DOHH2 (cell line): ENCODE data around the gene SPRING1.

Source experiments
- H3F3A ChIP-seq: fragments of 200-600 bp; sonication (generic), shearing (Covaris generic); 2 replicates; pipeline ENCODE4 v1.6.0; 2016; ENCODE audit warnings: antibody characterized with exemption, mild to moderate bottlenecking; ENCODE audit not compliant: control insufficient read depth, insufficient read depth
- H3K27ac ChIP-seq: fragments of 200-600 bp; sonication (generic); 2 replicates; pipeline ENCODE4 v1.5.1; 2014; ENCODE audit warnings: low read depth, mild to moderate bottlenecking, low read length, moderate library complexity
- H3K27me3 ChIP-seq: fragments of 200-600 bp; sonication (generic); 2 replicates; pipeline ENCODE4 v1.6.1; 2014; ENCODE audit warnings: mild to moderate bottlenecking, low read length, mixed read lengths; ENCODE audit not compliant: control insufficient read depth
- H3K36me3 ChIP-seq: fragments of 200-600 bp; sonication (generic); 2 replicates; pipeline ENCODE4 v1.6.1; 2014; ENCODE audit warnings: mild to moderate bottlenecking, low read length, moderate library complexity, mixed read lengths; ENCODE audit not compliant: control insufficient read depth
- H3K4me1 ChIP-seq: fragments of 200-600 bp; sonication (generic); 2 replicates; pipeline ENCODE4 v1.6.1; 2014; ENCODE audit warnings: mild to moderate bottlenecking, low read length, mixed read lengths; ENCODE audit not compliant: control insufficient read depth
- H3K4me2 ChIP-seq: fragments of 200-600 bp; sonication (generic); 2 replicates; pipeline ENCODE4 v1.6.0; 2014; ENCODE audit warnings: mild to moderate bottlenecking, low read length, moderate library complexity
- H3K4me3 ChIP-seq: fragments of 200-600 bp; sonication (generic); 2 replicates; pipeline ENCODE4 v1.5.1; 2014; ENCODE audit warnings: mild to moderate bottlenecking, low read length, mixed read lengths
- H3K79me2 ChIP-seq: fragments of 200-600 bp; sonication (generic); 2 replicates; pipeline ENCODE4 v1.6.1; 2014; ENCODE audit warnings: mild to moderate bottlenecking, low read length, mixed read lengths; ENCODE audit not compliant: control insufficient read depth
- H3K9me2 ChIP-seq: fragments of 200-600 bp; sonication (generic); replicated peaks from 2 replicates; pipeline ENCODE4 v1.6.1; 2014; ENCODE audit warnings: mild to moderate bottlenecking, low read length, mixed read lengths; ENCODE audit not compliant: control insufficient read depth
- H3K9me3 ChIP-seq: fragments of 200-600 bp; sonication (generic); 2 replicates; pipeline ENCODE4 v1.6.1; 2014; ENCODE audit warnings: antibody characterized with exemption, low read length, mixed read lengths; ENCODE audit not compliant: control insufficient read depth, insufficient read depth
- H4K20me1 ChIP-seq: fragments of 200-600 bp; sonication (generic); 2 replicates; pipeline ENCODE4 v1.6.0; 2014; ENCODE audit warnings: low read depth, mild to moderate bottlenecking, antibody characterized with exemption, low read length, moderate library complexity; ENCODE audit not compliant: control insufficient read depth, insufficient read depth
- EZH2phosphoT487 ChIP-seq: fragments of 200-600 bp; sonication (generic); IDR thresholded peaks from 2 replicates; pipeline ENCODE4 v1.6.1; 2017; ENCODE audit warnings: borderline replicate concordance, mild to moderate bottlenecking, antibody characterized with exemption, low read length, moderate library complexity, mixed read lengths
- TF ChIP-seq, protein P1 (sequence below): fragments of 200-600 bp; sonication (generic); IDR thresholded peaks from one replicate; pipeline ENCODE4 v1.5.1; 2014; ENCODE audit warnings: antibody characterized with exemption, mild to moderate bottlenecking, low read depth, low read length; ENCODE audit not compliant: poor library complexity, severe bottlenecking

SPRING1 gene

DNA sequence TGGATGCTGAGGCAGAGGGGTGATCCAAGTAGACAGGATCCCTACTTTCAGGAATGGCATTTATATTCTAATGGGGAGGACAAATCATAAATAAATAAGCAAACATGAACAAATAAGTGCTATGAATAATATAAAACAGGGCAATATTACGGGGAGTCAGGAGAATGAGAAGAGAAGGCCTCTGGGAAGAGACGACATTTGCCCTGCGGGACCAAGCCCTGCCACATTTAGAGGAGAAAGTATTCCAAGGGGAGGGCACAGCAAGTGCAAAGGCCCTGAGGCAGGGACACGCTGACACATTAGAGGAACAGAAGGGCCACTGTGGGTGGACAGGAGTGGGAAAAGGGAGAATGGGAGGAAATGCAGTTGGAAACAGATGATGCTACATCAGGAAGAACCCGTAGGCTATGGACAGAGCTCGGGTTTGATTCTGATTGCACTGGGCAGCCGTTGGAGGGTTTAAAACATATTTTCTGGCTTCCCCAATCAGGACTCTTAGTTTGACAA lies 1.6 kb upstream of the SPRING1 start:
- Histone ChIP-seq H3K4me3 (peak overlapping the region; percentile 76), H3K27me3 (no peaks in the 10 kb centered on the region), H3K4me1 (peaks cover 23% of the 10 kb centered on the region), H3F3A (no peaks in the 10 kb centered on the region; the same call in 1 of the 2 replicates), H3K27ac (no peak overlapping the region), H3K9me3 (no peaks in the 10 kb centered on the region), H3K79me2 (peaks cover 53% of the 10 kb centered on the region), H3K9me2 (no peaks in the 10 kb centered on the region), H3K4me2 (peak overlapping the region; percentile 69), H4K20me1 (peaks cover 14% of the 10 kb centered on the region), H3K36me3 (peaks cover 44% of the 10 kb centered on the region)
- TF ChIP-seq EZH2phosphoT487 = no peak
- TF ChIP-seq, protein P1, sequence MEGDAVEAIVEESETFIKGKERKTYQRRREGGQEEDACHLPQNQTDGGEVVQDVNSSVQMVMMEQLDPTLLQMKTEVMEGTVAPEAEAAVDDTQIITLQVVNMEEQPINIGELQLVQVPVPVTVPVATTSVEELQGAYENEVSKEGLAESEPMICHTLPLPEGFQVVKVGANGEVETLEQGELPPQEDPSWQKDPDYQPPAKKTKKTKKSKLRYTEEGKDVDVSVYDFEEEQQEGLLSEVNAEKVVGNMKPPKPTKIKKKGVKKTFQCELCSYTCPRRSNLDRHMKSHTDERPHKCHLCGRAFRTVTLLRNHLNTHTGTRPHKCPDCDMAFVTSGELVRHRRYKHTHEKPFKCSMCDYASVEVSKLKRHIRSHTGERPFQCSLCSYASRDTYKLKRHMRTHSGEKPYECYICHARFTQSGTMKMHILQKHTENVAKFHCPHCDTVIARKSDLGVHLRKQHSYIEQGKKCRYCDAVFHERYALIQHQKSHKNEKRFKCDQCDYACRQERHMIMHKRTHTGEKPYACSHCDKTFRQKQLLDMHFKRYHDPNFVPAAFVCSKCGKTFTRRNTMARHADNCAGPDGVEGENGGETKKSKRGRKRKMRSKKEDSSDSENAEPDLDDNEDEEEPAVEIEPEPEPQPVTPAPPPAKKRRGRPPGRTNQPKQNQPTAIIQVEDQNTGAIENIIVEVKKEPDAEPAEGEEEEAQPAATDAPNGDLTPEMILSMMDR = no peak

DNA sequence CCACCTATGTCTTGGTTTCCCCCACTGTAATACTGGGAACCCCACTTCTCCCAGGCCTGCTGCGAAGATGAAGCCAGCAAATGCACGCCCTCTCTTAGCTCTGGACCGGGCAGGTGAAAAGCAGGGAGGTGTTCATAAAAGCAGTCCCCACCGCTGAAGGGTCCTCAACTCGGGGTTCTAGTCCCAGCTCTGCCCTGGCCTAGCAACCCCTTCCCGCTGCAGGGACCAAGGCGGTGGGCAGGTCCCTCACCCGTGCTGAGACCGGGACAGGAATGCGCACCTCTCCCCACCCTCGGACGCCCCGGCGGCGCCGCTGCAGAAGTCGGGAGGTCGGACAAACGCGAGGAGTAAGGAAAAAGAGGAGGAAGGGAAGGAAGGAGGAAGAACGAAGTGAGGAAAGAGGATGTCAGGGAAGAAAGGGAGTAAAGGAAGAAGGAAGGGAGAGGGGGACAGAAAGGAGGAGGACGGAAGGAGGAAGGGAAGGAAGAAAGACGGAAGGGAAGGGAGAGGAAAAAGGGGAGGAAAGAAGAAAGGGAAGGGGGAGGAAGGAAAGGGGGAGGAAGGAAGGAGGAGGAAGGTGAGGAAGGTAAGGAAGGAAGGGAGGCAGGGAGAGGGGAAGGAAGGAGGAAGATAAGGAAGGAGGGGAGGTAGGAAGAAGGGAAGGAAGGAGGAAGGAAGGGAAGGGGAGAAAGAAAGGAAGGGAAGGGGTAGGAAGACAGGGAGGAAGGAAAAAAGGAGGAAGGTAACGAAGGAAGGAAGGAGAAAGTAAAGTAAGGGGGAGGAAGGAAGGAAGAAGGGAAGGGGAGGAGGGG lies 701 bp downstream of the SPRING1 start:
- TF ChIP-seq, protein P1 = no peak
- TF ChIP-seq EZH2phosphoT487 = no peak
- peak overlapping the region; percentile 90 for H3K4me2 ChIP-seq
- peaks cover 17% of the 10 kb centered on the region for H4K20me1 ChIP-seq
- peaks cover 23% of the 10 kb centered on the region for H3K4me1 ChIP-seq
- H3K79me2 ChIP-seq = peaks cover 75% of the 10 kb centered on the region
- H3K9me3 ChIP-seq = no peaks in the 10 kb centered on the region
- peaks cover 53% of the 10 kb centered on the region for H3K36me3 ChIP-seq
- no peaks in the 10 kb centered on the region for H3K27me3 ChIP-seq
- H3K27ac ChIP-seq = peak overlapping the region; percentile 47
- no peaks in the 10 kb centered on the region for H3K9me2 ChIP-seq
- peak overlapping the region; percentile 96 for H3K4me3 ChIP-seq
- H3F3A ChIP-seq = no peaks in the 10 kb centered on the region; the same call in 1 of the 2 replicates

GRCh38 chr12:116735951-116736599 lies 1.8 kb downstream of the SPRING1 start:
- peaks cover 23% of the 10 kb centered on the region for H3K4me1 ChIP-seq
- no peaks in the 10 kb centered on the region for H3K9me3 ChIP-seq
- no peaks in the 10 kb centered on the region; the same call in 1 of the 2 replicates for H3F3A ChIP-seq
- peaks cover 21% of the 10 kb centered on the region for H4K20me1 ChIP-seq
- no peak for TF ChIP-seq EZH2phosphoT487
- TF ChIP-seq, protein P1 = no peak
- H3K4me3 ChIP-seq = peak overlapping the region; percentile 96
- no peaks in the 10 kb centered on the region for H3K27me3 ChIP-seq
- peak overlapping the region; percentile 90 for H3K4me2 ChIP-seq
- no peaks in the 10 kb centered on the region for H3K9me2 ChIP-seq
- H3K36me3 ChIP-seq = peaks cover 63% of the 10 kb centered on the region
- peaks cover 86% of the 10 kb centered on the region for H3K79me2 ChIP-seq
- H3K27ac ChIP-seq = no peak overlapping the region
